ENCODE measurements around the gene C1QTNF3.
"Not testable (repeated sequence)": the region's sequence is repeated elsewhere in the genome, so short reads cannot be mapped to it uniquely, and the experiment has no call there.

The C1QTNF3 gene

DNA sequence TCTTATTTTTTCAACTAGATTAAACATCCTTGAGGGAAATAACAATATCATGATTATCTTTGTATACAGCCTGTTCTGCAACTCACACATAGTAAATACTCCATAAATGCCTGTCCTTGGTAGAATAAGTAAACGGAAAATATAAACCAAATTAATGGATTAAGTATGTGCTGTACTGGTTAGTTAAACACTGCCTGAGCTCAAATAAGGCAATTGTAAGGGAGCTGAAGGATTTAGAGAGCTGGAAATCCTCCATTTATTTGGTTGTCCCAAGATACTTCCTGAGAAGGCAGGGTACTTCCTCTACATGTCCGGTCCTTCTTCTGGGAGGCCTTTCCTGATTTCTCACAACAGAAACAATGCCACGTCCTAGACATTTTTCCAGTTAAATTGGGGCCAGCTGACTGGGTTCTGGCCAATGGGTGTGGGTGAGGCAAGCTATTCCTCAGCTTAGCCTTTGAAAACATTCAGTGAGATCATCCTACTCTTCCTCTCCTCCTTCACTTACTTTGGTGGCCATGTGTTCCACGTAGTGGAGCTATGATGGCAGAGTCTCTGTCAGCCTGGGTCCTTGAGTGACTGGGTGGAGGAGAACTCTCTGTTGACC, 8.5 kb upstream of the C1QTNF3 start:
- DNase-seq (ENCODE audit: low read depth in 2 of 2): no peak

GRCh38 chr5:34047774-34048572, 5.0 kb upstream of the C1QTNF3 start:
- DNase-seq (ENCODE audit: low read depth in 2 of 2): no peak

GRCh38 chr5:34047143-34047542, 4.1 kb upstream of the C1QTNF3 start:
- DNase-seq (ENCODE audit: low read depth in 2 of 2): no peak

DNA sequence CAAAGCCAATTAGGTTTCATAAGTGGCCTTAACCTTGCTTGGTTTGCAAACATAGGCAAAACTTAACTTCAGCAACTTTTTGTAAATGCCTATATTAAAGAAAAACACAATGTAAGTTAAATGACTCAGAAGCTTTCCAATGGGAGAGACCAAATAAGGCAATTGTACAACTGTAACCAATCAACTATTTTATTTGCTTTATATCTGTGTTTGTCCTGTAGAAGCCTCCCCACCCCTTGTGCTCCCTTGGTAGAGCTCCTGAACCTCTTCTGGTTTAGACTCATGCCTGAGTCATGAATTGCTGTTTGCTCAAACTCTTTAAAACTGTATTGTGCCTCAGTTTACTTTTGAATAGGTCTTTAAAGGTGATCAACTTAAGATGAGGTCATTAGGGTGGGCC, 3.0 kb upstream of the C1QTNF3 start:
- DNase-seq (ENCODE audit: low read depth in 2 of 2): no peak

GRCh38 chr5:34045023-34045422, 2.0 kb upstream of the C1QTNF3 start:
- DNase-seq (ENCODE audit: low read depth in 2 of 2): no peak

GRCh38 chr5:34042321-34042720, 692 bp downstream of the C1QTNF3 start:
- no peak for DNase-seq (ENCODE audit: low read depth in 2 of 2)

DNA sequence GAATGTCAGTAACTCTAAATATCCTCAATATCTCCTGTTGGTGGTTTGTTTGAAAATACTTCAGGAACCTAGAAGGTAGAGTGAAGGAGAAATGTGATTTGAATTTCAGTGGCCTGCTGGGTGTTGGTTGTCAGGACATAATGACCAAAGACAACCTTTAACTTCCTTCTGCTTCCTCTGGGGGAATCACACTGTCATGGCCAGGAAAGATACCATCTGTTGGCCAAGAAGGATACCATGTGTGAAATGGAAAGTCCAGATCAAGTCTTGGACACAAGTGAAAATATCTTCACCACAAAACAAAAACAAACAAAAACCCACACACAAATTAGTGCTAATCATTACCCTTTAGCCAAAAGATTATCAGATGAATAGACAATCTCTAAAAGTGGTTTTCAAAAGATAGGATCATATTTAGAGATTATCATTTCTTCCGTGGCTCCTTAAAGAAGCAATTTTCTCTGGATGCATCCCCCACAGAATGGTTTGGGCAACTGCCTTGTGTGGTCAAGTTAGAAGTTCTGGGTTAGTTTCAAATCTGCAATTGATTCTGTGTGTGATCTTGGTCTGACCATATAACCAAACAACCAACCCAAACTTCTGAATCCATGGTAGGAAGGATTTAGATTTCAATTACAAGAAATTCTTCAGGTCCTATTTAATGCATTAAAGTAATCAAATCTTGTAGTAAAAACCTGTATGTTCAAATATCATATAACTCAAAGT, 1.6 kb downstream of the C1QTNF3 start:
- DNase-seq (ENCODE audit: low read depth in 2 of 2): no peak

- no peak for DNase-seq (ENCODE audit: low read depth in 2 of 2)
Observed at GRCh38 chr5:34040472-34040871, 2.5 kb downstream of the C1QTNF3 start.

- no peak for DNase-seq (ENCODE audit: low read depth in 2 of 2)
Observed at GRCh38 chr5:34039398-34040157, 3.4 kb downstream of the C1QTNF3 start.

GRCh38 chr5:34038838-34039237, 4.2 kb downstream of the C1QTNF3 start:
- DNase-seq (ENCODE audit: low read depth in 2 of 2): no peak

DNA sequence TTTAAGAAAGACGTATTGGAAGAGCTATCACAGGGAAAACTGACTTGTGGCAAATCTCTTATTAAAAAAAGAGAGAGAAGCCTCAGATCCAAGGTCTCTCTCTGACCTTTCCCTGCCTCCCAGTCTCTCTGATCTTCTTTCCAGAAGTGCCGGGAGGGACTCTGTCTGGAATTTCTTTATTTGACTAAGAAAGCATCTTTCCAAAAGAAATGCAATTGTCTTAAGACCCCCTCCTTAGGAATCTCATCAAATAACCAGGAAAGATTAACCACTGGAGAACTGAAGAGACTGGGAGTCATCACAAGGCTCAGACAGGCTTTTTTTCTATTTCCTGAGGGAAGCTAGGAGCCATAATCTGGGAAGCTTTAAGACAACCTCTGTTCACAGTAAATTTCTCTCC, 4.6 kb downstream of the C1QTNF3 start:
- no peak for DNase-seq (ENCODE audit: low read depth in 2 of 2)

DNA sequence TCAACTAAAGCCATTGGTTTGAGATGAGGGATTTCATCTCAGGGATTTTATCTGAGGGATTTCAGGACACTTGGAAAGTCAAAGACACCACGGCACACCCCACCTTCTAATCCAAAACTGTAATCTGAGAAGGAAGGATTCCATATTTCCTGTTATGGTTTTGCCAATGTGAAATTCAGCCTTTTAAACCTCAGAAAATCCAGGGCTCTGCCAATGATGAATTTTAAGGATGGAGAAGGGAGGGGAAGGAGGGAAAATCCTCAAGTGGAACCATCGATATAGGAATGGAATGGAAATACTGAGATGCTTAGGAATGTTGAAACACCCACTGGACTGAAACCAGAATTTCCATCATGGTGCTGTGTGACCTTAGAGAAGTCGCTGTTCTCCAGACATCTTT, 5.3 kb downstream of the C1QTNF3 start:
- no peak for DNase-seq (ENCODE audit: low read depth in 2 of 2)

DNA sequence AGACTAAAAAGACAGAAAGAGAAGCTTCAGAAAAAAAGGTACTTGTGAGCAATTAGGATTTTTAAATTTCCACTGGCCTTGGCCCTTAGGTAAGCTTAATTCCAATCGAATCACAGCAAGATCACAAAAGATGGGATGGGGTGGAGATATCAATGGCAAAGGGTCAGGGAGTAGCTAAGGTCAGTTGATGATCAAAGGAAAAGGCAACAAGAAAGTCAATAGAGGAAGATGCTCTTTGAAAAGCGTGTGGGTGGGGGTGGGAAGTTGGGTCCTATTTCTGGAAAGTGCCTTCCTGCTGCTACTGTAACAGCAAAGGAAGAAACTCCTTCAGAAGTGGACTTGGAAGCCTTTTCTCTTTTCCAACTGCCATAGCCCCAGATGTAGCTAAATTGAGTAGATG, 7.3 kb downstream of the C1QTNF3 start:
- no peak for DNase-seq (ENCODE audit: low read depth in 2 of 2)

DNA sequence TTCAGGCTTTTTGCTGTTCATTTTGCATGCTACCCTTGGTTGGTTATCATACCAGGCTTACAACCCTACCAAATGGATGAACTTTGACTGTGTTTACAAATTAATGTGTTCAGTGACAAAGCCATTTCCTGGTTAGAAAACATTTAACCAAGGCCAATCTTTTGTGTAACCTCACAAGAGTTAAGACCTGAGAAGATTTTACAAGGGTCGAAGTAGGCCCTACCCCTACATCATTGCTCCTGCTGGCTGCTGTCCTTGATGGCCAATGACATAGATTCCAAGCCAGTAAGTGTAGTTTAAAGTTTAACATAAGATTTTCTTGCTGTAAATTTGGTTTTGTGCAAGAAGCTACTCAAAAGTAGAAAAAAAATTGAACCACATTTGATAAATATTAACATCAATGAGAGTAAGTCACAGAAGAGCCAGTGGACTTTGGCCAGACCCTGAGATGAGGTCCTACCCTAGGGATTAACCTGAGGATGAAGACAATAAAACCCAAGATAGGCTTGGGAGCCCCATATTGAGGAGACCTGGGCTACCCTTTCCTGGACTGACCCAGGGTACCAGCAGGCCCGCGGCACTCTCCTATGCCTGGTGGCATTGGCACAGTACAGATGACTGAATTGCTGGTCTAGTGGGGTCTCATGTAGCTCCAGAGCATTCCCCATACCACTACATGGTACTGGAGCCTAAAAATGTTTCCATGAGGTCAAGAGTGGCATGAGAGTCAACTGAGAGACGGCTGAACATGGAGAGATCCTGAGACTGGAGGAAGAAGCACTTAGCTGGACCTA, 8.3 kb downstream of the C1QTNF3 start:
- no peak for DNase-seq (ENCODE audit: low read depth in 2 of 2)

- no peak for DNase-seq (ENCODE audit: low read depth in 2 of 2)
Observed at GRCh38 chr5:34031966-34032365, 11.0 kb downstream of the C1QTNF3 start.

- DNase-seq (ENCODE audit: low read depth in 2 of 2): no peak
Observed at GRCh38 chr5:34031117-34031516, 11.9 kb downstream of the C1QTNF3 start.

- DNase-seq (ENCODE audit: low read depth in 2 of 2): not testable (repeated sequence)
Observed at GRCh38 chr5:34030585-34030984, 12.4 kb downstream of the C1QTNF3 start.

DNA sequence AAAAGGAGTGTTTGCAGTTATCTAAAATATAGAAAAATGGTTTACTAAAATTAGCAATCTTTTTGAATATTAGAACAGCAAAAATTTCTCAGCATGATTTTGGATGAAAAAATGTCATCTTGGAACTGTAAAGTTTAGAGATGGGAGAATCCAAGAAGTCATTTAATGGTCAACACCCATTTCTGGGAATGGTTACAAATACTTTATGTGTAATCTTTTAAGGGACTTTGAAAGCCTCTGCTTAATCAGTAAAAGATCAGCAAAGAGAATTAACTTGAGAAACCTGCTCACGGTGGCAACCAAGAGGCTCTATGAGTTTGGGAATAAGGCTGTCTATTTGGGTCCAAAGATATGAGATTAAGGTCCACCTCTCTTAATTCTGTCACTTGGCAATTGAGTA, 13.0 kb downstream of the C1QTNF3 start:
- no peak for DNase-seq (ENCODE audit: low read depth in 2 of 2)

DNA sequence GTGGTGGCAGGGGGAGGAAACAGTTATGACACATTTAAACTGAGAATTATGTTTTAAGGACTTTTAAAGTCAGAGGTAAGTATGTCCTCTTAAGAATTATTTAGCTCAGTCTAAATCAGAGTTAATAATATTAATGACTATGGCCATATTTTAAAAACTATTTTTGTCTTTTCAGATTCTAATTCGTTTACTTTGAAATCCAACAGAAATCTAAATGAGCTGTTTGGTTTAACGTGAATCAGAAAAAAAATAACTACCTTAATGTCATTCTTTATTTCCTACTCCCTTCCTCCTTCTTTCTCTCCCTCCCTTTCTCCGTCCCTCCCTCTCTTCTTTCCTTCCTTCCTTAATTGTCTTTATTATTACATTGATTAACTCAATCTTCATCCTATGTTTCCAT, 14.7 kb downstream of the C1QTNF3 start:
- DNase-seq (ENCODE audit: low read depth in 2 of 2): no peak

DNA sequence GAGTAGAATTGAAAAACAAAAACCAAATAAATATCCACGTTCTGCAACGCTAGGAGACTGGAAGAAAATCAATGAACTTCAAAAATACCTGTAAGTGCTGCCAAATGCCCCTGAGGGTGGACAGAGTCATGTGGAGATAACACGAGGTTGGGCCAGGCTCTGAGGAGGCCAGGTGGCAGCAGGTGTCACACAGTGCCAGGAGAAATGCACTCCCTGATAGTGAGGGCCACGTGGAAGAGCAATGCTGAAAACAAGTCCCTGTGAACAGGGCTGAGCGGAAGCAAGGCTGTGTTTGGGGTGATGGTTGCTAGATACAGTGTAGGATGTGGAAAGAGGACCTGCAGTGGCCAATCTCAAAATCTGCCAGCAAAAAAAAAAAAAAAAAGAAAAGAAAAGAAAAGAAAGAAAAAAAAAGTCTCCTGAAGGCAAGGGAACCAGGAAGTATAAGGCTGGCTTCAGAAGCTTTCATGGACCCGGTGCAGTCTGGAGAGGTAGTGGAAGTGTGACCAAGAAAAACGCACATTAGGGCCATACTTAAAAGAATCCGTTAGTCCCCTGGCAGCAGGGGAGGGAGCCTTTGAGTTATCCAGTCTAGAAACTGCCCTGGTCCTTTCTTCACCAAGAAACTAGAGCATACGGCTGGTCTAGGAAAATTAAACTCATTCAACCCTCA, 16.8 kb downstream of the C1QTNF3 start:
- DNase-seq (ENCODE audit: low read depth in 2 of 2): no peak
